Dendritic cell treated with granulocyte-macrophage colony-stimulating factor and Interleukin-4, amounts not matched to agents 40 ng/mL and 50 ng/mL, for 4 days (primary cell): ENCODE measurements around the gene MRFAP1L1.
A peak's percentile ranks its signal among the peaks of the same experiment; 100 is the strongest.

Experiments
- H3K27ac Mint-ChIP-seq: one replicate; pipeline ENCODE4 v1.8.0; 2022; ENCODE audit warnings: mild to moderate bottlenecking, mixed read lengths
- H3K27me3 Mint-ChIP-seq: one replicate; pipeline ENCODE4 v1.8.0; 2022; ENCODE audit warnings: mild to moderate bottlenecking, mixed read lengths
- H3K36me3 Mint-ChIP-seq: one replicate; pipeline ENCODE4 v1.8.0; 2022; ENCODE audit warnings: low read depth, mixed read lengths
- H3K4me1 Mint-ChIP-seq: one replicate; pipeline ENCODE4 v1.8.0; 2022; ENCODE audit warnings: low read depth, mixed read lengths
- H3K4me3 Mint-ChIP-seq: one replicate; pipeline ENCODE4 v1.8.0; 2022; ENCODE audit warnings: mild to moderate bottlenecking, moderate library complexity, mixed read lengths
- H3K9me3 Mint-ChIP-seq: one replicate; pipeline ENCODE4 v1.8.0; 2022; ENCODE audit warnings: mixed read lengths
- intact Hi-C: fragments of 100-400 bp; cut with micrococcal nuclease; formaldehyde crosslinking; loops from one replicate; pipeline ENCODE4 v1.15.0; 2022

The MRFAP1L1 gene

DNA sequence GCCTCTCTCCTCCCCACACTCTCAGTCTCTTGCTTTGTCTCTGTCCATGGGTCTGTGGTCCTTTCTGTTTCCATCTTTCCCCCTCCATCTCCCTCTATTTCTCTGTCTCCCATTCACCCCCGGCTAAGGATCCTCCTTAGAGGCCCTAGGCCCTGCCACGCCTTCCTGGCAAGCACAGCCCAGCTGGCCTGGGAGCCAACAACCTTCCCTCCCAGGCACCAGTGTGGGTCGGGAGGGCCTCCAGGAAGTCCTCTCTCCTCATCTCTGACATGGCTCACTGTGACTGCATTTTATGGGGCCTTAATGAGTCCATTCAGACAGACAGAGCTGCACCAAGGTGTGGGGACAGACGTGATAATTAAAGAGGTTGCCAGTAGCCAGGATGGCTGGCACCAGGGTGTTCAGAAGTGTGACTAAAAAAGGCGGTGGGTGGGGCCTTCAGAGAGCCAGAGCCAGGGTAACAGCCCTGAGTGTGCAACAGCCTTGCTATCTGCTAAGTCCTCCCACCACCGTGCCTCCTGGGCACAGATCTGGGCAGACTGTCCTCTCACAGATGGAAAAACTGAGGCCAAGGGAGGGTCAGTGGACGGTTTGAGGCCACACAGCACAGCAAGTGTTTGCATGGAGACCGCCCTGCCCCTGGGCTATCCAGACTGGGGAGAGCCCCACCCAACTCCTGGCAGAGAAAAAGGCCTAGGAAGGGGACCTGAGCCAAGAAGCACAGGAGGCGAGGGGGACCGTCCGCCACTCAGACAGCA, 37.8 kb upstream of the MRFAP1L1 start:
- Mint-ChIP-seq H3K36me3 (no peaks in the 10 kb centered on the region), H3K9me3 (no peaks in the 10 kb centered on the region), H3K27me3 (peaks cover 14% of the 10 kb centered on the region), H3K27ac (peak overlapping the region; percentile 17), H3K4me3 (no peak overlapping the region), H3K4me1 (peaks cover 47% of the 10 kb centered on the region)
- intact Hi-C loops = no loop called here

DNA sequence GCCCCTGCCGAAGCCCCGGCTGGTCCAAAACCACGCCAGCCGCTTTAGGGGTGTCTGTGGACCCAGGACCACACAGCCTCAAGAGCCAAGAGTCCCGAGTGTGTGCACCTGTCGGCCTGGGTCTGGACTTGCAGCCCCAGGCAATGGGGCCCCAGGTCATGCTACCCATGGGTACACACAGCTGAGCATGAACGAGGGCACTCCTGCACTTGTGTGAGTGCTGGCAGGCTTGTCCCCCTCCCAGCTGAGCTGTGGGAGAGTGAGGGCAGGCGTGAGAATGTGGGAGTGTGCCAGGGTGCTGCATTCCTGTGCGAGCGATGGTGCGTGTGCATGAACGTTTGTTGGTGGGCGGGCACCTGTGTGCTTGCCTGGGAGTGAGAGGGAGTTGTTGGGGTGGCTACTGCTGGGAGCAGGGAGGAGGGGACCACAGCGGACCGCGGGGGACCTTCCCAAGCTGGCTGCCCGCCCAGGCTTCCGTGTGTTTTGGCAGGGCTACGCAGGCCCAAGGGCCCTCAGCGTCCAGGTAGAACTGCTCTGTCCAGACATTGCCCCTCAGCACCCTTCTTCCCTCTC, 37.1 kb upstream of the MRFAP1L1 start:
- intact Hi-C loops = no loop called here
- Mint-ChIP-seq H3K4me1 (peaks cover 40% of the 10 kb centered on the region), H3K9me3 (no peaks in the 10 kb centered on the region), H3K4me3 (no peak overlapping the region), H3K27me3 (peaks cover 16% of the 10 kb centered on the region), H3K27ac (peak overlapping the region; percentile 17), H3K36me3 (no peaks in the 10 kb centered on the region)

DNA sequence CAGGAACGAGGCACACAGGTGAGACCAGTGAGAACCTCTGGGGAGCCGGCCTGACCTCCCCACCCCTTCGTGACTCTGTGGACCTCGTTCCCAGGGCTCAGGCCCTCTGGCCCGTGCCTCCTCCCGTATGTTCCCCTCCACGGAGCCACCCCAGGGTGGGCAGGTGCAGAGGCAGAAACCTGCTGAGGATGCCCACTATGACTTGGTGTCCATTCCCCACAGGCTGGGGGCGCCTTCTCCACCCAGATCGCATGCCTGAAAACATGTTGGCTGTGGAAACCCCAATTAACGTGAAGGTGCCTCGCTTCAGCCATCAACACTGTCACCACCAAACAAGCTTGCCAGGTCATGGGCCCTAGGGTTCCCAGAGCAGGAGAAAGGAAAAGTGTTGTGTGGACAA, 33.3 kb upstream of the MRFAP1L1 start:
- H3K9me3 Mint-ChIP-seq = no peaks in the 10 kb centered on the region
- peaks cover 20% of the 10 kb centered on the region for H3K4me1 Mint-ChIP-seq
- H3K4me3 Mint-ChIP-seq = no peak overlapping the region

DNA sequence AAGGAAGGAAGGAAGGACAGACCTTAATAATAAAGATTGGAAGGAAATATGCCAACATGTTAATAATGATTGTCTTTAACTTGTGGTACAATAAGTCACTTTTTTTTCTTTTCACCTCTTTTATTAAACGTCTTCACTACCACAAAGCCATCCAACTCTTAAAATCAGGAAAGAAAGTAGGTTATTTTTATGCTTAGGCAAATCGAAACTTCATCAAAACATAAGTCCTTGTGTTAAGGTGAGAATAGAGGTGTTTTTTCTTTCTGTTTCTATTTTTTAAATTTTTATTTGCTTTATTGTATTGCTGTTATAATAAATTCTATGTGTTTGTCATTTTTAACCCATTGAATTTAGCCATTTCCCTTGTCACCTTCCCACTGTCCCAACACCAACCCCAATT, 32.8 kb upstream of the MRFAP1L1 start:
- Mint-ChIP-seq H3K4me3 (no peak overlapping the region), H3K27me3 (peaks cover 27% of the 10 kb centered on the region), H3K9me3 (no peaks in the 10 kb centered on the region), H3K27ac (no peak overlapping the region), H3K4me1 (peaks cover 19% of the 10 kb centered on the region), H3K36me3 (no peaks in the 10 kb centered on the region)
- intact Hi-C loops = no loop called here

More for the DNA sequence above, 33.3 kb upstream of the MRFAP1L1 start:
- Mint-ChIP-seq H3K36me3 (no peaks in the 10 kb centered on the region), H3K27ac (no peak overlapping the region), H3K27me3 (peaks cover 23% of the 10 kb centered on the region)
- intact Hi-C loops = no loop called here

DNA sequence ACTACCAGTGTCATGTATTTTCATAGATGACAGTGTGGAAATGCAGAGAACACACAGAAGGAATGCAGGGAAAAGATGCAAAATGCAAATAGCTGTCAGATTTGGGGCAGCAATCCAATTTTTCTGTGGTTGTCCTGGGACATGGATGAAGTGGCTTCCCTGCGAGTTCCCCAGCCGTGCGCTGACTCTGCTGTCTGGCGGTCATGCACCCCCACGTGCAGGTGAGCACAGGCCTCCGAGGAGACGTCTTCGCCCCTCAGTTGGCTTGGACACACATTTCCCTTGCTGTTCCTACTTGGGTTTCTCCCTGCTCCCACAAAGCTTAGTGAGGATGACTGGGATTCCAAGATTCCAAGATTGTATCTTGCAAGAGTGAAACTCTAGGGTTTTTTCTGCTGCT, 30.7 kb upstream of the MRFAP1L1 start:
- H3K27ac Mint-ChIP-seq = no peak overlapping the region
- H3K9me3 Mint-ChIP-seq = no peaks in the 10 kb centered on the region
- H3K27me3 Mint-ChIP-seq = peaks cover 19% of the 10 kb centered on the region
- no peaks in the 10 kb centered on the region for H3K36me3 Mint-ChIP-seq
- H3K4me1 Mint-ChIP-seq = peaks cover 10% of the 10 kb centered on the region
- intact Hi-C loops = no loop called here
- H3K4me3 Mint-ChIP-seq = no peak overlapping the region

DNA sequence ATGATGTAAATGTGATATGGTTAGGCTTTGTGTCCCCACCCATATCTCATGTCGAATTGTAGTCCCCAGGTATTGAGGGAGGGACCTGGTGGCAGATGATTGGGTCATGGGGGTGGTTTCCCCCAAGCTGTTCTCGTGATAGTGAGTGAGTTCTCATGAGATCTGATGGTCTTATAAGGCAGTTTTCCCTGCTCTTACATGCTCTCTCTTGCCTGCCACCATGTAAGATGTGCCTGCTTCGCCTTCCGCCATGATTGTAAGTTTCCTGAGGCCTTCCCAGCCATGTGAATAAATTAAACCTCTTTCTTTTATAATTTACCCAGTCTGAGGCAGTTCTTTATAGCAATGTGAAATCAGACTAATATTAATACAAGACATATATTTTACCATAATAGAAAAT, 30.3 kb upstream of the MRFAP1L1 start:
- intact Hi-C loops = no loop called here
- peaks cover 10% of the 10 kb centered on the region for H3K4me1 Mint-ChIP-seq
- no peak overlapping the region for H3K4me3 Mint-ChIP-seq
- peaks cover 18% of the 10 kb centered on the region for H3K27me3 Mint-ChIP-seq
- H3K27ac Mint-ChIP-seq = no peak overlapping the region
- no peaks in the 10 kb centered on the region for H3K36me3 Mint-ChIP-seq
- H3K9me3 Mint-ChIP-seq = no peaks in the 10 kb centered on the region

DNA sequence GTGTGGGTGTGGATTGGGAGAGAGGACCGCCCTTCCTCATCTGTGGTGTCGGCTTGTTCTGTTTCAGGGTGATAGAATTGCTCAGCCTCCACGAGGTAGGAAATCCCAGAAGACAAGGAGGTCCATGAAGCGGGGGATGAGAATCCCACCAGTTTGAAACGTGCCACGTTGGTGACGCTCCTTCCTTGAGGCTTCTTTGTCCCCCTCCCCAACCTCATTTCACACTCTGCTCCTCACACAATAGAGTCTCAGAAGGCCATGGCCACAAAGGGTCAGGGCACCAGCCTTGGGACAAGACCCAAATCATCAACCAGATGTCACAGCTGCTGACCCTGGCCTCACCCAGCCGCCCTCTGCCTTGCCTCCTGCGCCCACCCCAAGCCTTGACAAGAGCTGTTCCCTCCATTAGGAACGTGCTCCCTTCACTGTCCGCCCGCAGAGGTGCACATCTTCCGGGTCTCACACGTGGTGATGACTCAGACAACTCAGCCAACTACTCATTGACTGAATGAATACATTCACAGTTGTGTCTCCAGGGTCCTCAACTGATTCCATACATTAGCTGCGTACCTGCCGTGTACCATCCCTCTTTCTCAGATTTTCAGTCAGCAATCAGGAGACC, 24.6 kb upstream of the MRFAP1L1 start:
- Mint-ChIP-seq H3K27me3 (peaks cover 19% of the 10 kb centered on the region), H3K27ac (peak overlapping the region; percentile 58), H3K4me1 (peaks cover 43% of the 10 kb centered on the region), H3K4me3 (no peak overlapping the region), H3K36me3 (no peaks in the 10 kb centered on the region), H3K9me3 (no peaks in the 10 kb centered on the region)
- intact Hi-C loops = no loop called here

DNA sequence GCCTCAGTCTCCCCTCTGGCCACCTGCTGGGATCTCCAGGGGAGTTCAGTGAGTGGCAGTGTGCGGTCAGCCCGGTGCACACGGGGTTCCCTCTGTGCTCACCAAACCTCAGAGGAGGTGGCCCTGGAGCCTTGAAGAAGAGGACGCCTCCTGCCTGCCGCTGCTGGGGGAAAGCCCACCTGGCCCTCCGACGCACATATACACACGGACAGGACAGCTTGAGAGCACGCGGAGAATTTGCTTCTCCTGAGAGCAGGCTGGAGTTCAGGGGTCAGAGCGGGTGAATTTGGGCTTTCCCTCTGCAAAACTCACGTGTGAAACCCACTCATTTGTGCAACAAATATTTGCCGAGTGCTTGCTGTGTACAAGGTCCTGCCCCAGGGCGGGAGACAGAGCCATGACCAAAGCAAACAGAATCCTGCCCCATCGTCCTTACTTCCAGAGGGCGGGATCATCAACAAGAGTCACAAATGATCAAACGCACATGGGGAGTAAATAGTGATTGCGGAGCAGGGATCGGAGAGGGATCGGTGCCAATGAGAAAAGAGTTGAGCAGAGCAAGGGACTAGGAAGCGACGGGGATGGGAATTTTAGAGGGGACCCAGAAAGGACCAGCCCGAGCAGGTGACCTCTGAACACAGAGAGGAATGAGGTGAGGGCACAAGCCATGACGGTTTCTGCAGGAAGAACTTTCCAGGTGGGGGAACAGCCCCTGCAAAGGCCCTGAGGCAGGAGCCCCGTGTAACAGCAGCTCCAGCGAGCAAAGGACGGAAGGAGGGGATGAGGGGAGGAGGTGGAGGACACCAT, 23.9 kb upstream of the MRFAP1L1 start:
- Mint-ChIP-seq H3K27ac (peak overlapping the region; percentile 90), H3K36me3 (no peaks in the 10 kb centered on the region), H3K4me1 (peaks cover 45% of the 10 kb centered on the region), H3K4me3 (no peak overlapping the region), H3K27me3 (peaks cover 15% of the 10 kb centered on the region), H3K9me3 (no peaks in the 10 kb centered on the region)
- intact Hi-C loops = no loop called here

DNA sequence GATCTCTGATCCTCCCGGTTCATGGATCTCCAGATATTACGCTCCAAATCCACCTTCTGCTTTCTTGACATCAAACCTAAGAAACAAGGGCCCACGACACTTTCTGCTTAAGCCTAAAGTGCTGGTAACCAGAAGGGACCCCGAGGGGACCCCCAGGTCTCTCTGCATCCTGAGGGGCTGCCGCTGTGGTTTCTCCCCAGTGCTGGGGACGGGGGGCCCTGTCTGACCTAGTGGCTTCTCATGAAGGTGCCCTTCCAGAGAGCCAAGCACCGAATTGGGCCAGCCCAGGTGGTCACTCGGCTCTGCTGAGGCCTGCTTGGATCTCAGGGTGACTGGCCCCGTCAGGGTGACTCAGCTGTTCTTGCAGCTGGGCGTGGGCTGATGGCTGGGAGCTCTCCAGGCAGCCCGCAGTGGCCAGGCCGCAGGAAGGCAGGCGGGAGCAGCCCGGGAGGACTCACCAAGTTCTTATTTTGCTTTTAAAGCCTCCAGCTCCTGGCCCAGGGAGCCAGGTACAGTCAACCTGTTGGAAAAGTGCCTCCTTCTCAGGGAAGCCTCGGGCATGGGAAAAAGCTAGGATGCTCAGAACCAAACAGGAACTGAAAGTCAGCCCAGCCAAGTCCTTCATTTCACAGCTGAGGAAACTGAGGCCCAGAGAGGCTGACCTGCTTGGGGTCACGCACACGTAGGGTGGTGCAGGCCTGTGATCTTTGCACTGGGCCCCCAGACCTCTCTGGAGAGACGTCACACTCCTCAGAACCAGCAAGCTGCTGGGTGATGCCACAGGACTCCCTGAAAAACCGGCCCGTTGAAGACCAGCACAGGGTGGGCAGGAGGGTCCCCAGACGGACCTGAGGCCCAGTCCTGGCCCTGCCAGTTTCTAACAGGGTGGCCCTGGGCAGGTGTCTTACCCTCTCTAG, 23.0 kb upstream of the MRFAP1L1 start:
- Mint-ChIP-seq H3K27ac (peak overlapping the region; percentile 90), H3K4me1 (peaks cover 54% of the 10 kb centered on the region), H3K27me3 (peaks cover 16% of the 10 kb centered on the region), H3K9me3 (no peaks in the 10 kb centered on the region), H3K4me3 (no peak overlapping the region), H3K36me3 (no peaks in the 10 kb centered on the region)
- intact Hi-C loops = no loop called here

DNA sequence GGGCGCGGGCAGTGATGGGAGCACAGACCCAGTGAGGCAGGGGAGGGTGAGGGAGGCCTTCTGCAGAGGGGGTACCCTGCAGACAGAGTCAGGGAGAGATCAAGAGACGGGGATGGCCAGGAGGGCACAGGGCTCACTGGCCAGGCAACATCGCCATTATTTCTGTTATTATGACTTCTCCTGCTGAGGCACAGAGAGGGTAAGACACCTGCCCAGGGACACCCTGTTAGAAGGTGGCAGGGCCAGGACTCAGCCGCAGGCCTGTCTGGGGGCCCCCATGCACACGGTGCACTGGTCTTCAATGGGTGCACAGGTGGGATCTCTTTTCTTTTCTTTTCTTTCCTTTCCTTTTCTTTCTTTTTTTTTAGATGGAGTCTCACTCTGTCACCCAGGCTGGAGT, 22.1 kb upstream of the MRFAP1L1 start:
- H3K4me1 Mint-ChIP-seq = peaks cover 56% of the 10 kb centered on the region
- H3K9me3 Mint-ChIP-seq = no peaks in the 10 kb centered on the region
- peak overlapping the region; percentile 90 for H3K27ac Mint-ChIP-seq
- H3K4me3 Mint-ChIP-seq = no peak overlapping the region
- intact Hi-C loops = no loop called here
- H3K27me3 Mint-ChIP-seq = peaks cover 14% of the 10 kb centered on the region
- H3K36me3 Mint-ChIP-seq = no peaks in the 10 kb centered on the region

DNA sequence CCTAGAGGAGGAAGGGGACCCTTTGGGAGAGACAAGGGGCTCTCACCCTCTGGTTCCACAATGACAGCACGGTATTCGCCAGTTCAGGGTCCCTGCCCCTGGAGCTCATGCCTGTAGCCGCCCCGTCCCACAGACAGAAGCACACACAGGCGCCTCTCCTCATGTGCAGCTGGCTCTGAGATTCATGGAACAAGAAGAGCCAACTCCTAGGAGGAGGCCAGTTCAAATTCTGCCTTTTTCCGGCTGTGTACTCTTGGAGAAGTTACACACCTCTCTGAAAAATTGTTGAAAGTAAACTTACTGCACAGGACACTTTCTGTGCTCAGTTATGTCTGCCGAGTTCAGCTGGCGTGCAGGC, 21.6 kb upstream of the MRFAP1L1 start:
- no peaks in the 10 kb centered on the region for H3K36me3 Mint-ChIP-seq
- intact Hi-C loops = no loop called here
- H3K27ac Mint-ChIP-seq = peak overlapping the region; percentile 90
- H3K27me3 Mint-ChIP-seq = peaks cover 14% of the 10 kb centered on the region
- H3K4me1 Mint-ChIP-seq = peaks cover 56% of the 10 kb centered on the region
- H3K9me3 Mint-ChIP-seq = no peaks in the 10 kb centered on the region
- no peak overlapping the region for H3K4me3 Mint-ChIP-seq

DNA sequence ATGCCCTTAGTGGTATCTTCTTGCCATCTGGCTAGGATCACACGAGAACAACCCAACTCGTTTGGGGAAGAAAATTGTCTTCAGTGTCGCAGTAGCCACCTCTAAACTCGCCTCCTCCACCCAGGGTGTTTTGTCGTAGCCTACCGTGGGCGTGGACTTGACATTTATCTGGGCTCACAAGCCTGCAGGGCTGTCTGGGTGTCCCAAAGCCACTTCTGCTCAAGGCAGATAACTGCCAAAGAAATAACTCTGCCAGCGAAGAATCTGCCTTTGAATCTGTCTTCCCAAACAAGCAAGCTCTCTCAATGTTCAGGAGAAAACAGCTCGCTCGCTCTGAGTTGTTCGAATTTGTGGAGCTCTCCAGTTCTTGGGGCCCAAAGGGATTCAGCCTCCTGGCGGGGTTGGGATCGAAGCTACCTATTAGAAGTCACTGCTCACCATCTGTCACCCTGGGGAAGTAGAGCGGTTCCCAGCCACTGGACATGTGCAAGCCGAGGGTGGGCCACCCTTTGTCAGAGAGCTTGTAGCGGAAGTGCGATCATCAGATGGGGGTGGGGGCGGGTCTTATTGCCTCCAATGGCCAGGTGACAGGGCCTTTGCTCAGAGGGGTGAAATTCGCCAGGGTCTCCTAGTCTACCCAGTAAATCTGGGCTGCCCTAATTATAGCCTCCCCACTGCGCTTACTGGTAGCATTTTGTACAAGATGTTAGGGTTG, 21.1 kb upstream of the MRFAP1L1 start:
- intact Hi-C loops = no loop called here
- Mint-ChIP-seq H3K9me3 (no peaks in the 10 kb centered on the region), H3K27ac (peak overlapping the region; percentile 52), H3K4me3 (no peak overlapping the region), H3K4me1 (peaks cover 56% of the 10 kb centered on the region), H3K36me3 (no peaks in the 10 kb centered on the region), H3K27me3 (peaks cover 14% of the 10 kb centered on the region)
